ENCODE measurements around the gene GMCL2.

- no peak for TF ChIP-seq CTCF (IDR thresholded peaks at IDR 0.05; ENCODE audit: borderline replicate concordance, extremely low read depth, low read length, poor library complexity, severe bottlenecking)
- no peak for TF ChIP-seq EZH2 (IDR thresholded peaks at IDR 0.05; ENCODE audit: borderline replicate concordance, low read depth, low read length, severe bottlenecking)
Observed at GRCh38 chr5:178225174-178225573, 38.0 kb upstream of the GMCL2 start.
